ENCODE data around the gene ACVRL1.
A peak's percentile ranks its signal among the peaks of the same experiment; 100 is the strongest.

Gene ACVRL1

DNA sequence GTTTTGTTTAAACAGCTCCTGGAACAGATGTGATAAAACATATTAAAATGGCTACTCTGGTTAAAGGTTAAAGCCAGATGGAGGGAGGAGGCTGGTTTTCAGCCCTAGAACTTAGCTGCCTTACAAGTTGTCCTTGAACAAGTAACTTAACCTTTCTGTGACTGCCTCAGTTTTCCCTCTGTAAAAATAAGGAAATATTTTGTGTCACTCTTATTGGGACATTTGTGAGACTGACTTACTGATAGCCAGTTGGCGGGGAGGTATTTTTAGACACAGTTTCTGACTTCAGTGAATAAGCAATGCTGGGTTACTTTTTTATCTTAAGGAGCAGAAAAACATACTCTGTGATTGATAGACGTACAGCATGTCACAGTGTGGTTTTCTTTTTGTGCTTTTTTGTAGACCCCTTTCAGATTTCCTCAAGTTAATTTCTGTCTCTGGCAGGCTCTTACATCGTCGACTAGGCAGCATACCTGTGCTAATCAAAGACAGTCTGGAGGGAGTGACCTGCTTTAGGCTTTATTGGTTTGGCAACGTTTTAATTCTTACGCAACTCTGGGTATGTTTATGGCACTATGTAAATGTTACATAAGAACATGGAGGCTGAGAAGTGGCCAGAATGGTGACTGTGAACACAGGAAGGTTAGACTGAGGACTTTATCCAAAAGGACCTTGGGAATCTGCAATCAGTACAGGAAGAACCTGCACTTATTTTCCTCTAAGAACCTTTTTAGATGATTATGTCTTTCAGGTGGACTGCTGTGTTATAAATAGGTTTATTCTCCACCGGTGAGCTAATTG is 47.5 kb downstream of the ACVRL1 start:
- 0 out of 2 replicates have a peak, but pooled peaks have one; percentile 11 for TF ChIP-seq NFIC (IDR thresholded peaks at IDR 0.05)
- TF ChIP-seq CEBPB (IDR thresholded peaks at IDR 0.05) = peak; percentile 96
- TF ChIP-seq, protein P1, sequence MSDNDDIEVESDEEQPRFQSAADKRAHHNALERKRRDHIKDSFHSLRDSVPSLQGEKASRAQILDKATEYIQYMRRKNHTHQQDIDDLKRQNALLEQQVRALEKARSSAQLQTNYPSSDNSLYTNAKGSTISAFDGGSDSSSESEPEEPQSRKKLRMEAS (IDR thresholded peaks at IDR 0.05) = no peak

DNA sequence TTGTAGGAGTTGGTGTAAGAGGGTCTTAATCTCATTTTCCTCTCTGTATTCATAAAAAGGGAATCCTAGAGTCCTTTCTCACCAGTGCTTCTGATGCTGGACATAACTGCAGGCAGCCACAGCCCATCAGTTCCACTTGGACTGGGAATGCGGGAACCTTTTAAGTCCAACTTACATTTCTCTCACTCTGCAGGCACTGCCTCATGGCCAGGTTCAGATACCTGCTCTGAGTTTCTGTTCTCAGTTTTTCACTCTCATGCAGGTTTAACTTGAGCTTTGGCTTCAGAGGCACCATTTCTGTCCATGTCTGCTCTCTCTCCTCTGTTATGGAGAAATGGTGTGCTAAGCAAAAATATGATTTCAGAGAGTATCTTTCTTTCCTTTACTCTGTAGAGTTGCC is 48.4 kb downstream of the ACVRL1 start:
- TF ChIP-seq CREB1 (IDR thresholded peaks at IDR 0.05; ENCODE audit: low read depth) (no peak), EP300 (IDR thresholded peaks at IDR 0.05; ENCODE audit: borderline replicate concordance) (no peak)
- TF ChIP-seq, protein P2, sequence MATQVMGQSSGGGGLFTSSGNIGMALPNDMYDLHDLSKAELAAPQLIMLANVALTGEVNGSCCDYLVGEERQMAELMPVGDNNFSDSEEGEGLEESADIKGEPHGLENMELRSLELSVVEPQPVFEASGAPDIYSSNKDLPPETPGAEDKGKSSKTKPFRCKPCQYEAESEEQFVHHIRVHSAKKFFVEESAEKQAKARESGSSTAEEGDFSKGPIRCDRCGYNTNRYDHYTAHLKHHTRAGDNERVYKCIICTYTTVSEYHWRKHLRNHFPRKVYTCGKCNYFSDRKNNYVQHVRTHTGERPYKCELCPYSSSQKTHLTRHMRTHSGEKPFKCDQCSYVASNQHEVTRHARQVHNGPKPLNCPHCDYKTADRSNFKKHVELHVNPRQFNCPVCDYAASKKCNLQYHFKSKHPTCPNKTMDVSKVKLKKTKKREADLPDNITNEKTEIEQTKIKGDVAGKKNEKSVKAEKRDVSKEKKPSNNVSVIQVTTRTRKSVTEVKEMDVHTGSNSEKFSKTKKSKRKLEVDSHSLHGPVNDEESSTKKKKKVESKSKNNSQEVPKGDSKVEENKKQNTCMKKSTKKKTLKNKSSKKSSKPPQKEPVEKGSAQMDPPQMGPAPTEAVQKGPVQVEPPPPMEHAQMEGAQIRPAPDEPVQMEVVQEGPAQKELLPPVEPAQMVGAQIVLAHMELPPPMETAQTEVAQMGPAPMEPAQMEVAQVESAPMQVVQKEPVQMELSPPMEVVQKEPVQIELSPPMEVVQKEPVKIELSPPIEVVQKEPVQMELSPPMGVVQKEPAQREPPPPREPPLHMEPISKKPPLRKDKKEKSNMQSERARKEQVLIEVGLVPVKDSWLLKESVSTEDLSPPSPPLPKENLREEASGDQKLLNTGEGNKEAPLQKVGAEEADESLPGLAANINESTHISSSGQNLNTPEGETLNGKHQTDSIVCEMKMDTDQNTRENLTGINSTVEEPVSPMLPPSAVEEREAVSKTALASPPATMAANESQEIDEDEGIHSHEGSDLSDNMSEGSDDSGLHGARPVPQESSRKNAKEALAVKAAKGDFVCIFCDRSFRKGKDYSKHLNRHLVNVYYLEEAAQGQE (IDR thresholded peaks at IDR 0.05; ENCODE audit: low read depth) = no peak

DNA sequence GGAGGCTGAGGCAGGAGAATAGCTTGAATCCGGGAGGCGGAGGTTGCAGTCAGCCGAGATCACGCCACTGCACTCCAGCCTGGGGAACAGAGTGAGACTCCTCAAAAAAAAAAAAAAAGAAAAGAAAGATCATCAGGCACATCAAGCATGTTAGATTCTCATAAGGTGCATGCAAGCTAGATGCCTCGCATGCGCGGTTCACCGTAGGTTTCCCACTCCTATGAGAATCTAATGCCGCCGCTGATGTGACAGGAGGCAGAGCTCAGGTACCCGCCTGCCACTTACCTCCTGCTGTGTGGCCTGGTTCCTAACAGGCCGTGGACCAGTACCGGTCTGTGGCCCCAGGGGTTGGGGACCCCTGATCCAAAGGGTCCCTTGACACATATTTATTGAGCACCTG is 51.2 kb downstream of the ACVRL1 start:
- TF ChIP-seq TAF1 (IDR thresholded peaks at IDR 0.05; ENCODE audit: low read depth) (no peak), EGR1 (IDR thresholded peaks at IDR 0.05) (no peak), CREB1 (IDR thresholded peaks at IDR 0.05; ENCODE audit: low read depth) (no peak), NFIC (IDR thresholded peaks at IDR 0.05) (no peak), EP300 (IDR thresholded peaks at IDR 0.05; ENCODE audit: borderline replicate concordance) (no peak)
- TF ChIP-seq, protein P3, sequence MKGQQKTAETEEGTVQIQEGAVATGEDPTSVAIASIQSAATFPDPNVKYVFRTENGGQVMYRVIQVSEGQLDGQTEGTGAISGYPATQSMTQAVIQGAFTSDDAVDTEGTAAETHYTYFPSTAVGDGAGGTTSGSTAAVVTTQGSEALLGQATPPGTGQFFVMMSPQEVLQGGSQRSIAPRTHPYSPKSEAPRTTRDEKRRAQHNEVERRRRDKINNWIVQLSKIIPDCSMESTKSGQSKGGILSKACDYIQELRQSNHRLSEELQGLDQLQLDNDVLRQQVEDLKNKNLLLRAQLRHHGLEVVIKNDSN (IDR thresholded peaks at IDR 0.05) = no peak

DNA sequence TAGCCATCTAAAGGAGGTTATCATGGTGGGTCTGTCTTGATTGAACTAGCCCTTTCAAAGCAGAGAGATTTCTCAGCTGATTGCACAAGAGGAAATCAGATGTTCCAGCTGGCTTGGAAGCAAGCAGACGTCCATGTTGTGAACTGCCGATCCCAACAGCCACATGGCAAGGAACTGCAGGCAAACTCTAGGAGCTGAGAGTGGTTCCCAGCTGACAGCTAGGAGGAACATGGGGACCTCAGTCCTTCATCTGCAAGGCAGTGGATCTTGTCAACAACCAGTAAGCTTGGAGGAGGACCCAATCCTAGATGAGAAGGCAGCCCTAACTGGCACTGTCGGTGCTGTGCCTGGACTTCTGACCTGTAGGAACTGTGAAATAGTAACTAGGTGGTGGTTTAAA is 51.9 kb downstream of the ACVRL1 start:
- TF ChIP-seq YY1 (IDR thresholded peaks at IDR 0.05; ENCODE audit: low read depth) = no peak
- TF ChIP-seq, protein P1 (IDR thresholded peaks at IDR 0.05) = no peak
- TF ChIP-seq TEAD4 (IDR thresholded peaks at IDR 0.05) = no peak

DNA sequence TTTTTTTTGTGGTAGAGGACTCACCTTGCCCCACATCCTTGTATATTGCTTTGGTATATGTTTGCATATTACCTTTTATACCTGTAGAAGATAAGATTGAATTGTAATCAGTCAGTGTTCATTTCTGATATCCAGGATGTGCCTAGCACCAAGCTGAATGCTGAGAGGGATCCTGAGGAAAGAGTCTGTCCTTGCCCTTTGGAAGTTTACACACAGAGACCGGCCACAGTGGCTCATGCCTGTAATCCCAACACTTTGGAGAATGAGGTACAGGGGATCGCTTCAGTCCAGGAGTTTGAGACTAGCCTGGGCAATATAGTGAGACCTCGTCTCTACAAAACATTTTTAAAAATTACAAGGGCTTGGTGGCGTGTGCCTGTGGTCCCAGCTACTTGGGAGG is 52.6 kb downstream of the ACVRL1 start:
- no peak for TF ChIP-seq CREB1 (IDR thresholded peaks at IDR 0.05; ENCODE audit: low read depth)
- no peak for TF ChIP-seq ZBTB7A (IDR thresholded peaks at IDR 0.05; ENCODE audit: low read depth)
- TF ChIP-seq NFIC (IDR thresholded peaks at IDR 0.05) = no peak
- TF ChIP-seq, protein P2 (IDR thresholded peaks at IDR 0.05; ENCODE audit: low read depth) = no peak
- no peak for TF ChIP-seq EP300 (IDR thresholded peaks at IDR 0.05; ENCODE audit: borderline replicate concordance)
- TF ChIP-seq FOXM1 (IDR thresholded peaks at IDR 0.05; ENCODE audit: borderline replicate concordance, low read depth) = no peak
- TF ChIP-seq EGR1 (IDR thresholded peaks at IDR 0.05) = no peak
- no peak for TF ChIP-seq RAD21 (IDR thresholded peaks at IDR 0.05; ENCODE audit: low read depth)
- TF ChIP-seq CEBPB (IDR thresholded peaks at IDR 0.05) = no peak
- no peak for TF ChIP-seq TEAD4 (IDR thresholded peaks at IDR 0.05)
- TF ChIP-seq, protein P1 (IDR thresholded peaks at IDR 0.05) = no peak
- TF ChIP-seq TCF12 (IDR thresholded peaks at IDR 0.05; ENCODE audit: low read depth) = no peak
- TF ChIP-seq, protein P3 (IDR thresholded peaks at IDR 0.05) = no peak
- TF ChIP-seq TAF1 (IDR thresholded peaks at IDR 0.05; ENCODE audit: low read depth) = no peak
- TF ChIP-seq YY1 (IDR thresholded peaks at IDR 0.05; ENCODE audit: low read depth) = no peak

DNA sequence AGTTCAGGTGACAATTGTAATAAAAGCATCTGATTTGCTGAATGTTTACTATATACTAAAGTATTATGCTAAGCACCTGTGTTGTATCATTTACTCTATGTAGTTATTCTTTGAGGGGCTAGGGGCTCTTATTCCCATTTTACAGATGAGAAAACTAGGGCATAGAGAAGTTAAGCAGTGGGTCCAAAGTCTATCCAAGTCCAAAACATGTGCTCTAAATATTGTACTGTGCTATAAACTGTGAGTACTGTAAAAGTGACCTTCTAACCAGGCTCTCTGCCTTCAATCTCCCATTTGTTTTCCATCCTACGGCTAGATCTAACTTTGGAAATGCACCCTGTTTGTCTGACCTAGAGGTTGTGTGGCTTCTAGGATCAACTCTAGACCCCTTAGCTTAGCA is 53.2 kb downstream of the ACVRL1 start:
- no peak for TF ChIP-seq NFIC (IDR thresholded peaks at IDR 0.05)
- TF ChIP-seq FOXM1 (IDR thresholded peaks at IDR 0.05; ENCODE audit: borderline replicate concordance, low read depth) = no peak
- no peak for TF ChIP-seq CEBPB (IDR thresholded peaks at IDR 0.05)
- TF ChIP-seq RAD21 (IDR thresholded peaks at IDR 0.05; ENCODE audit: low read depth) = no peak
- TF ChIP-seq EP300 (IDR thresholded peaks at IDR 0.05; ENCODE audit: borderline replicate concordance) = no peak
- TF ChIP-seq ZBTB7A (IDR thresholded peaks at IDR 0.05; ENCODE audit: low read depth) = no peak
- TF ChIP-seq, protein P3 (IDR thresholded peaks at IDR 0.05) = no peak
- no peak for TF ChIP-seq YY1 (IDR thresholded peaks at IDR 0.05; ENCODE audit: low read depth)
- TF ChIP-seq, protein P2 (IDR thresholded peaks at IDR 0.05; ENCODE audit: low read depth) = no peak
- no peak for TF ChIP-seq CREB1 (IDR thresholded peaks at IDR 0.05; ENCODE audit: low read depth)
- no peak for TF ChIP-seq TCF12 (IDR thresholded peaks at IDR 0.05; ENCODE audit: low read depth)
- no peak for TF ChIP-seq TAF1 (IDR thresholded peaks at IDR 0.05; ENCODE audit: low read depth)
- TF ChIP-seq TEAD4 (IDR thresholded peaks at IDR 0.05) = no peak
- TF ChIP-seq, protein P1 (IDR thresholded peaks at IDR 0.05) = no peak
- no peak for TF ChIP-seq EGR1 (IDR thresholded peaks at IDR 0.05)

Data from Ishikawa (cell line).